ENCODE data around the gene SAC3D1. TPM values are rescaled to one million over a fixed set of nuclear protein-coding genes. Genes with fewer than 3 reads are reported as not detected.

The SAC3D1 gene
- total RNA-seq, 1 donor from 2014 or later = 17.8 TPM

DNA sequence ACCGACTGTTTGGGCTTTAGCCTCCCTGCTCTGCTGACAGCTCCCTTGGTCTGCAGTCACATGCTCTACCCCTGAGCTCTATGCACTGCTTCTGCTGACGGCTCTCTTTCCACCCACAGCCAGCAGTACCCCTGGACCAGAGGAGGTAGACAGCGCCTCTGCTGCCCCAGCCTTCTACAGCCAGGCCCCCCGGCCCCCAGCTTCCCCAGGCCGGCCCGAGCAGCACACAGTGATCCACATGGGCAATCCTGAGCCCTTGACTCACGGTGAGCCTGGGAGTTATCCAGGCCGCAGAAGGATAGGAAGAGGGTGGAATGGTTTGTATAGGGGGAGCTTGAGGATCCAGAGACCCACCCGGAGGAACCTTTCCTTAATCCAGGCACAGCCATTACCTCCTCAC, 45.8 kb downstream of the SAC3D1 start:
- no peak for DNase-seq (ENCODE audit: extremely low read depth, low read depth, low spot score)

DNA sequence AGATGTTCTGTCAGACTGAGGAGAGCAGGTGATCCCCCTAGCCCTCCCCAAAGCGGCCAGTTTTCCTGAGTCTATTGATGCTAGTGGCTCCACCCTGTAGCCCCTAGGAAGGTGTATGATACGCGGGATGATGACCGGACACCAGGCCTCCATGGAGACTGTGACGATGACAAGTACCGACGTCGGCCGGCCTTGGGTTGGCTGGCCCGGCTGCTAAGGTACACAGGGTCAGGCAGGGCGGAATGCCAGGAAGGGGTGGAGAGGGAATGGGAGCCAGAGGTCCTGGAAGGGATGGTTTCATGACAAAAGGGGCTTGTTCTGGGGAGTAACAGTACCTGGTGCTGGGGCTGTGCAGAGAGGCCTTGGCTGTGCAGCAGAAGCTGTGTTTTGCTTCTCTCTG, 46.2 kb downstream of the SAC3D1 start:
- no peak for DNase-seq (ENCODE audit: extremely low read depth, low read depth, low spot score)

DNA sequence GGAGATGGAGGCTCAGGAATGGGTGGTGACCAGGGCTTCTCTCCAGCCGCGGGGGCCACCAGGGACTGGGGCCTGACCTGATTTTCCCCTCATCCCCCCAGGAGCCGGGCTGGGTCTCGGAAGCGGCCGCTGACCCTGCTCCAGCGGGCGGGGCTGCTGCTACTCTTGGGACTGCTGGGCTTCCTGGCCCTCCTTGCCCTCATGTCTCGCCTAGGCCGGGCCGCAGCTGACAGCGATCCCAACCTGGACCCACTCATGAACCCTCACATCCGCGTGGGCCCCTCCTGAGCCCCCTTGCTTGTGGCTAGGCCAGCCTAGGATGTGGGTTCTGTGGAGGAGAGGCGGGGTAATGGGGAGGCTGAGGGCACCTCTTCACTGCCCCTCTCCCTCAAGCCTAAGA, 46.8 kb downstream of the SAC3D1 start:
- DNase-seq (ENCODE audit: extremely low read depth, low read depth, low spot score) = no peak

DNA sequence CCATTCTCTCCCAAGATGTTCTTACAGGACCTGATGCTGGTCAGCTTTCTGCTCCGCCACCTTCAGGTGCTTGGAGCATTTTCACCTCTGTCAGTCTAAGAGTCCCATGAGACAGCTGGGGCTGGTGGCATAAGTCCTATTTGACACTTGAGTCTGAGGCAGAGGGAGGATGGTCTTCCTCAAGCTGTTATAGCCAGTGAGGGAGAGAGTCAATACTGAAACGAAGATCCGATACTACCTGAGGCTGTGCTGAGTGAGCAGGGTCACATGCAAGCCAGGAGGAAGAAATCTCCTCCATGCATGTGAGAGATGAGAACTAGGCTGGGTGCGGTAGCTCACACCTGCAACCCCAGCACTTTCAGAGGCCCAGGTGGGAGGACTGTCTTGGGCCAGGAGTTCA, 48.6 kb downstream of the SAC3D1 start:
- no peak for DNase-seq (ENCODE audit: extremely low read depth, low read depth, low spot score)

DNA sequence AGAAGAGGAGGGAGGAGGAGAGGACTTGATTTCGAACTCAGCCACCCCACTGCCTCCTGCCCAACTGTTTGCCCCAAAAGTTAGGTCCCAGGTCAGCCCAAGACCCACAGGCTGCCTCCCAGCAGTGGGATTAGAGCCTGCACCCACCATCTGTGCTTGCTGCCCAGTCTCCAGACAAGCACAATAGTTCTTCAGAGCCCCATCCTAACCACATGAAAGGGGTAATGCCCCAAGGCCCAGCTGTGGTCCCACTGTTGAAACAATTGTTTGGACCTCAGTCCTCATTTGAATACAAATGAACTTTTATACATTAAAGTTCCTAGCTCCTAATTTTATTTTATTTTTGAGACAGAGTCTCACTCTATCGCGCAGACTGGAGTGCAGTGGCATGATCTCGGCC, 49.6 kb downstream of the SAC3D1 start:
- no peak for DNase-seq (ENCODE audit: extremely low read depth, low read depth, low spot score)

Other genes starting within 250 kb of the SAC3D1 start
- gene MAP4K2, start 238.0 kb upstream of the SAC3D1 start, total RNA-seq = 39.6 and 49.6 TPM in 2 replicates
- 22.7 and 26.4 TPM in 2 replicates for gene MEN1, start 230.7 kb upstream of the SAC3D1 start, total RNA-seq
- gene CDC42BPG, start 196.6 kb upstream of the SAC3D1 start, total RNA-seq = 0.44 and 0.64 TPM in 2 replicates
- gene EHD1, start 162.6 kb upstream of the SAC3D1 start, total RNA-seq = 142 and 158 TPM in 2 replicates
- 27.6 and 34.5 TPM in 2 replicates for gene ATG2A, start 124.0 kb upstream of the SAC3D1 start, total RNA-seq
- gene PPP2R5B, start 116.5 kb upstream of the SAC3D1 start, total RNA-seq = 27.2 and 47.9 TPM in 2 replicates
- not detected in 2 replicates for gene GPHA2, start 105.3 kb upstream of the SAC3D1 start, total RNA-seq
- 0.68 TPM in 1 of 2 replicates, not detected in the other for gene MAJIN, start 69.1 kb upstream of the SAC3D1 start, total RNA-seq
- 1.3 and 2.7 TPM in 2 replicates for gene BATF2, start 44.2 kb upstream of the SAC3D1 start, total RNA-seq
- 191 and 202 TPM in 2 replicates for gene ARL2, start 27.1 kb upstream of the SAC3D1 start, total RNA-seq
- 12.4 and 12.6 TPM in 2 replicates for gene SNX15, start 13.8 kb upstream of the SAC3D1 start, total RNA-seq
- gene NAALADL1, start 17.3 kb downstream of the SAC3D1 start, total RNA-seq = 2.8 and 5.5 TPM in 2 replicates
- gene CDCA5, start 42.8 kb downstream of the SAC3D1 start, total RNA-seq = 3.7 and 5.1 TPM in 2 replicates
- gene ZFPL1, start 43.0 kb downstream of the SAC3D1 start, total RNA-seq = 34.7 and 49.8 TPM in 2 replicates
- 318 and 356 TPM in 2 replicates for gene VPS51, start 55.0 kb downstream of the SAC3D1 start, total RNA-seq
- gene TM7SF2, start 70.7 kb downstream of the SAC3D1 start, total RNA-seq = 12.8 and 28.2 TPM in 2 replicates
- gene ZNHIT2, start 76.5 kb downstream of the SAC3D1 start, total RNA-seq = 14.0 and 14.7 TPM in 2 replicates
- 461 and 516 TPM in 2 replicates for gene FAU, start 80.9 kb downstream of the SAC3D1 start, total RNA-seq
- gene MRPL49, start 81.1 kb downstream of the SAC3D1 start, total RNA-seq = 49.7 and 57.4 TPM in 2 replicates
- 23.3 and 38.4 TPM in 2 replicates for gene SYVN1, start 93.3 kb downstream of the SAC3D1 start, total RNA-seq
- gene SPDYC, start 129.0 kb downstream of the SAC3D1 start, total RNA-seq = not detected in 2 replicates
- 235 and 239 TPM in 2 replicates for gene CAPN1, start 140.7 kb downstream of the SAC3D1 start, total RNA-seq
- 13.8 and 16.1 TPM in 2 replicates for gene POLA2, start 220.8 kb downstream of the SAC3D1 start, total RNA-seq